Upper lobe of left lung (tissue), 4 donors: ENCODE results near the gene CDH5.

Source experiments
- CTCF ChIP-seq, 6 experiments: fragments of 450-650 bp in 4 of 6; fragments of 200-600 bp in 2 of 6; sonication (generic) in 2 of 6; IDR thresholded peaks; one replicate each; pipeline ENCODE4 v1.5.1; 2016 to 2019; ENCODE audit warnings: antibody characterized with exemption in 6 of 6
- EP300 ChIP-seq, 4 donors: sonication (generic); formaldehyde crosslinking; IDR thresholded peaks; one replicate each; pipeline ENCODE4 v1.5.1; 2017; ENCODE audit warnings: antibody characterized with exemption in 4 of 4, control low read depth in 2 of 4
- POLR2A ChIP-seq, 4 donors: fragments of 450-650 bp; IDR thresholded peaks; one replicate each; pipeline ENCODE4 v1.5.1; 2016 to 2017; ENCODE audit warnings: antibody characterized with exemption in 4 of 4, mild to moderate bottlenecking in 2 of 4

GRCh38 chr16:66380421-66380820 lies 13.9 kb downstream of the CDH5 start:
- TF ChIP-seq POLR2A (IDR thresholded peaks at IDR 0.05), result no peak
- TF ChIP-seq CTCF (IDR thresholded peaks at IDR 0.05), result no peak
- TF ChIP-seq EP300 (IDR thresholded peaks at IDR 0.05), result no peak
